Measurements from ENCODE around the gene TTLL3. TPM values are rescaled to one million over a fixed set of nuclear protein-coding genes. Genes with fewer than 3 reads are reported as not detected.

The TTLL3 gene
- polyA plus RNA-seq, 3 donors, result 1.1 to 196 (median 1.8) TPM

DNA sequence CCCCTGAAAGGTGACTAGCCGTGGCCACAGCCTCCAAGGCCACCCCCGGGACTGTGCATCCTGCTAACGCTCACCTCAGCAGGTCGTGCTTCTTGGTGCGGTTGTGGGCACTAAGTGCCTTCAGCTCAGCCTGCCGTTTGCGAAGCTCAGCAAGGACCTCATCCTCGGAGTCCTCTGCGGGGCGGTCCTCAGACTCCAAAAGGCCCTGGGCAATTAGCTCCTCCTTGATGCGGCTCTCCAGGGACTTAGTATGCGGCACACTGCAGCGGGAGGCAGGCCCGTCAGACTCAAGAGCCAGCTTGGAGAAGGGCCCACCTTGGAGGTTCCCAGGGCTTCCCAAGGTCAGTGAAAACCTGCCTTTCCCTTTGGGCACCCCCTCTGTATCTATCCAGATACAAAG is 26.1 kb upstream of the TTLL3 start:
- Mint-ChIP-seq H3K4me1 (peaks cover 49% of the 10 kb centered on the region), H3K36me3 (peaks cover 46 to 72% of the 10 kb centered on the region in 2 donors), H3K27ac (no peak overlapping the region), H3K4me3 (no peak overlapping the region), H3K9me3 (peaks cover 0 to 1% (median 0%) of the 10 kb centered on the region in 7 donors), H3K27me3 (ENCODE audit: low read depth in 3 of 3) (no peaks in the 10 kb centered on the region)
- H3K27me3 ChIP-seq (ENCODE audit: control insufficient read depth in 2 of 2, insufficient read depth in 2 of 2, low read length in 2 of 2), result no peaks in the 10 kb centered on the region
- H3K27ac ChIP-seq (ENCODE audit: low read depth in 1 of 2, low read length in 2 of 2), result no peak overlapping the region
- H3K4me1 ChIP-seq (ENCODE audit: control insufficient read depth in 1 of 2, insufficient read depth in 2 of 2, low read length in 2 of 2), result peaks cover 39% of the 10 kb centered on the region in 2 donors
- H3K36me3 ChIP-seq (replicated peaks in 1 of 2; ENCODE audit: control insufficient read depth in 1 of 2, insufficient read depth in 2 of 2, low read length in 2 of 2), result peaks cover 34 to 55% of the 10 kb centered on the region in 2 donors
- no peaks in the 10 kb centered on the region for H3K9me3 ChIP-seq (replicated peaks in 1 of 2; ENCODE audit: control insufficient read depth in 1 of 2, insufficient read depth in 1 of 2, low read length in 2 of 2)
- 99% methylated on average over 14 of the region's 14 CpGs for WGBS (ENCODE audit: insufficient coverage)
- H3K9ac ChIP-seq (ENCODE audit: insufficient read depth, low read length, poor library complexity, severe bottlenecking), result no peak overlapping the region
- H3K79me2 ChIP-seq (ENCODE audit: insufficient read depth, low read length), result peaks cover 7% of the 10 kb centered on the region
- no peak overlapping the region for H2AFZ ChIP-seq (ENCODE audit: insufficient read depth, low read depth, low read length, poor library complexity, severe bottlenecking)
- H4K20me1 ChIP-seq (ENCODE audit: insufficient read depth, low read length), result no peaks in the 10 kb centered on the region
- DNase-seq, result no peak
- no peak overlapping the region for H3K4me3 ChIP-seq (replicated peaks in 1 of 3; ENCODE audit: low read depth in 2 of 3, low read length in 3 of 3)
- TF ChIP-seq CTCF (IDR thresholded peaks at IDR 0.05), result no peak
- intact Hi-C loops (cut with micrococcal nuclease), result no loop called here
- H3K4me2 ChIP-seq (replicated peaks; ENCODE audit: extremely low read depth, low read length, poor library complexity, severe bottlenecking), result no peak overlapping the region

- no peaks in the 10 kb centered on the region for H4K20me1 ChIP-seq (ENCODE audit: insufficient read depth, low read length)
- intact Hi-C loops (cut with micrococcal nuclease), result no loop called here
- Mint-ChIP-seq H3K4me3 (no peak overlapping the region), H3K36me3 (peaks cover 56 to 82% of the 10 kb centered on the region in 2 donors), H3K27me3 (ENCODE audit: low read depth in 3 of 3) (no peaks in the 10 kb centered on the region), H3K4me1 (peaks cover 39% of the 10 kb centered on the region), H3K27ac (no peak overlapping the region), H3K9me3 (peaks cover 0 to 4% (median 0%) of the 10 kb centered on the region in 7 donors)
- H3K27ac ChIP-seq (ENCODE audit: low read depth in 1 of 2, low read length in 2 of 2), result no peak overlapping the region
- peaks cover 44 to 65% of the 10 kb centered on the region in 2 donors for H3K36me3 ChIP-seq (replicated peaks in 1 of 2; ENCODE audit: control insufficient read depth in 1 of 2, insufficient read depth in 2 of 2, low read length in 2 of 2)
- H3K4me3 ChIP-seq (replicated peaks in 1 of 3; ENCODE audit: low read depth in 2 of 3, low read length in 3 of 3), result no peak overlapping the region
- H3K9ac ChIP-seq (ENCODE audit: insufficient read depth, low read length, poor library complexity, severe bottlenecking), result no peak overlapping the region
- H3K79me2 ChIP-seq (ENCODE audit: insufficient read depth, low read length), result peaks cover 14% of the 10 kb centered on the region
- H3K4me1 ChIP-seq (ENCODE audit: control insufficient read depth in 1 of 2, insufficient read depth in 2 of 2, low read length in 2 of 2), result peaks cover 29% of the 10 kb centered on the region in 2 donors
- no peak overlapping the region for H3K4me2 ChIP-seq (replicated peaks; ENCODE audit: extremely low read depth, low read length, poor library complexity, severe bottlenecking)
- no peak overlapping the region for H2AFZ ChIP-seq (ENCODE audit: insufficient read depth, low read depth, low read length, poor library complexity, severe bottlenecking)
- no peak for TF ChIP-seq CTCF (IDR thresholded peaks at IDR 0.05)
- DNase-seq, result no peak
- H3K9me3 ChIP-seq (replicated peaks in 1 of 2; ENCODE audit: control insufficient read depth in 1 of 2, insufficient read depth in 1 of 2, low read length in 2 of 2), result no peaks in the 10 kb centered on the region
- no CpG with 5 or more reads among the region's 4 CpGs for WGBS (ENCODE audit: insufficient coverage)
- no peaks in the 10 kb centered on the region for H3K27me3 ChIP-seq (ENCODE audit: control insufficient read depth in 2 of 2, insufficient read depth in 2 of 2, low read length in 2 of 2)
Measured at GRCh38 chr3:9784965-9785364, 25.1 kb upstream of the TTLL3 start.

All from CD14-positive monocyte (primary cell).